Measurements from ENCODE around the gene DYDC2.
"Not testable (repeated sequence)": the region's sequence is repeated elsewhere in the genome, so short reads cannot be mapped to it uniquely, and the experiment has no call there.

The DYDC2 gene

GRCh38 chr10:80415734-80416478 lies 59.3 kb downstream of the DYDC2 start:
- no peak for DNase-seq

- DNase-seq: no peak
Observed at GRCh38 chr10:80416479-80417098, 60.0 kb downstream of the DYDC2 start.

- not testable (repeated sequence) for DNase-seq
Observed at GRCh38 chr10:80417256-80417655, 60.7 kb downstream of the DYDC2 start.

All from CD4-positive, alpha-beta T cell treated with Interleukin-12 subunit alpha and Interleukin-12 subunit beta, for 1 hour (primary cell).